ENCODE results near the gene SPATA31E1.
A peak's percentile ranks its signal among the peaks of the same experiment; 100 is the strongest.

The SPATA31E1 gene

DNA sequence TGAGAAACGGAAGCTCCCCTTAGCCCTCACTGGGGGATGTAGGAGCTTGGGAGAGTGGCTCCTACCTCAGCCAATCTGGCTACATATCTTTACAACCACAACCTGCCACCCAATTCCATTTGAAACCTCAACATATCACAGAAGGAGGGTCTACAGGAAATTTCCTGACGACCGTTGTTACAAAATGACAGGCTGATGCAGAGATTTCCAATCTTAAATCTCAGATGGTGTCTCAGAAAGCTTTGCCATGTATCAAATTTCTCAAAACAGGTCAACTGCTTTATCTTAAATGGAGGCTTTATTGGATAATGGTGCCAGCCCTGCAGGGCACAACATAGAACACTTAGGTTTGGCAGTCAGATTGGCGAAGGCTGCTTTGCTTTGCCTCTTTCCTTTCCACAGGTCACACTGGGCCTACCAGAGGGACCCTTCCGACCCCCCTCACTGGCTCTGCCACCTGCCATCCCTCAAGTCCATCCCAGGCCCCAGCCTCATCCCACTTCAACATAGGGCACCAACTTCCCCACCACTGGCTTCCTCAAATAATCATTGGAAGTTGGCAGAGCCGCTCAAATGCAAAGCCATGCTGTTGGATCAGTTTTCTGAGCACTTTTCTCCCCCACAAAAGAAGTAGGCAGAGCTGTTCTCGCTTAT lies 11.1 kb upstream of the SPATA31E1 start:
- no peak overlapping the region for H3K23ac ChIP-seq (ENCODE audit: low read depth, low read length, poor library complexity)
- no peak overlapping the region for H2BK120ac ChIP-seq (ENCODE audit: low read depth, low read length)
- no peak overlapping the region for H3K27ac ChIP-seq (replicated peaks; ENCODE audit: low read length)
- H4K91ac ChIP-seq (ENCODE audit: low read depth, low read length, poor library complexity) = no peak overlapping the region
- WGBS, 2 donors (ENCODE audit: extremely low coverage in 2 of 2, insufficient read length in 2 of 2, insufficient replicate concordance in 1 of 2) = no CpG with 5 or more reads among the region's 7 CpGs
- no peak for DNase-seq (ENCODE audit: low spot score)
- no peak overlapping the region for H3K4me2 ChIP-seq (ENCODE audit: insufficient read depth, low read length, poor library complexity, severe bottlenecking)
- H4K8ac ChIP-seq (ENCODE audit: low read depth, low read length) = no peak overlapping the region
- H3K14ac ChIP-seq (ENCODE audit: low read length) = no peak overlapping the region
- H2BK12ac ChIP-seq (ENCODE audit: low read length) = no peak overlapping the region
- H3K36me3 ChIP-seq (replicated peaks in 1 of 2; ENCODE audit: control insufficient read depth in 2 of 2, insufficient read depth in 2 of 2, low read length in 2 of 2) = no peaks in the 10 kb centered on the region
- no peaks in the 10 kb centered on the region for H3K79me1 ChIP-seq (ENCODE audit: low read depth, low read length)
- H3K18ac ChIP-seq (ENCODE audit: low read length) = no peak overlapping the region
- no peak overlapping the region for H2BK5ac ChIP-seq (ENCODE audit: low read length)
- H2BK15ac ChIP-seq (ENCODE audit: low read length) = no peak overlapping the region
- peaks cover 0 to 2% of the 10 kb centered on the region in 2 donors for H3K4me1 ChIP-seq (ENCODE audit: control insufficient read depth in 2 of 2, insufficient read depth in 1 of 2, low read depth in 1 of 2, low read length in 2 of 2)
- no peak overlapping the region for H2AK5ac ChIP-seq (ENCODE audit: low read depth, low read length)
- H3K9me3 ChIP-seq (replicated peaks in 1 of 2; ENCODE audit: control insufficient read depth in 2 of 2, insufficient read depth in 1 of 2, low read depth in 1 of 2, low read length in 2 of 2) = no peaks in the 10 kb centered on the region
- peaks cover 0 to 2% (median 0%) of the 10 kb centered on the region in 3 experiments for H3K27me3 ChIP-seq (ENCODE audit: control insufficient read depth in 3 of 3, insufficient read depth in 3 of 3, low read depth in 1 of 3, low read length in 3 of 3)
- H3K4me3 ChIP-seq (ENCODE audit: low read length in 2 of 2) = no peak overlapping the region
- no peak overlapping the region for H3K4ac ChIP-seq (ENCODE audit: low read length)
- H3K9ac ChIP-seq (ENCODE audit: low read depth, low read length, poor library complexity) = no peak overlapping the region
- H2AFZ ChIP-seq (ENCODE audit: low read length) = no peak overlapping the region

DNA sequence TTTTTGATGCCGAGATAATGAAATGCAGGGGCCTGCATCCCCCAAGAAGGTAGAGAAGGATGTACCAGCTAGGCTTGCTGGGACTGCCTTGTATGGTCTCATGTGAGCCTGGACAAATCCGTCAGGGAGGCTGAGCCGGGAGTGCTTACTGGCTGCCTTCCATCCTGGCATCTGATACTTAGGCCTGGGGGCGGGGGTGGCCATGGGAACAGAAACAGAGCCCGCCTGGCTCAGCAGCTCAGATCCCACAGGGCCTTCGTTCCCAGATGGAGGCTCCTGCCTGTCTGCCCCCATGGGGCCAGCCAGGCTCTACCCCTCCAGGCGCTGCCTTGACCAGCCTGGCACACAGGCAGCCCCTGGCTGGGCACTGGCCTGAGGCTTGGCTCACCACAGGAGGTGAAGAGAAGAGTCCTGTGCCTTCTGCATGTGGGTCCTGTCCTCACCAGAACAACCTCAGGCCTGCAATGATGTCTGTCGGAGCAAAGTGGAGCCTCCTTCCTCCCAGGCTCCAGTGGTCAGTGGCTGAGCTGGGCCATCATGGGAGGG lies 10.5 kb upstream of the SPATA31E1 start:
- no peak overlapping the region for H3K27ac ChIP-seq (replicated peaks; ENCODE audit: low read length)
- no peak overlapping the region for H4K91ac ChIP-seq (ENCODE audit: low read depth, low read length, poor library complexity)
- no CpG with 5 or more reads among the region's 8 CpGs for WGBS, 2 donors (ENCODE audit: extremely low coverage in 2 of 2, insufficient read length in 2 of 2, insufficient replicate concordance in 1 of 2)
- H3K18ac ChIP-seq (ENCODE audit: low read length) = peak overlapping the region; percentile 55
- no peak overlapping the region for H3K4me3 ChIP-seq (ENCODE audit: low read length in 2 of 2)
- no peak overlapping the region for H3K9ac ChIP-seq (ENCODE audit: low read depth, low read length, poor library complexity)
- no peak overlapping the region for H4K8ac ChIP-seq (ENCODE audit: low read depth, low read length)
- H3K4me1 ChIP-seq (ENCODE audit: control insufficient read depth in 2 of 2, insufficient read depth in 1 of 2, low read depth in 1 of 2, low read length in 2 of 2) = peaks cover 0 to 2% of the 10 kb centered on the region in 2 donors
- no peak overlapping the region for H2BK120ac ChIP-seq (ENCODE audit: low read depth, low read length)
- H3K23ac ChIP-seq (ENCODE audit: low read depth, low read length, poor library complexity) = no peak overlapping the region
- no peak overlapping the region for H2AFZ ChIP-seq (ENCODE audit: low read length)
- H3K4ac ChIP-seq (ENCODE audit: low read length) = no peak overlapping the region
- no peaks in the 10 kb centered on the region for H3K79me1 ChIP-seq (ENCODE audit: low read depth, low read length)
- H2BK15ac ChIP-seq (ENCODE audit: low read length) = peak overlapping the region; percentile 30
- DNase-seq (ENCODE audit: low spot score) = no peak
- H2AK5ac ChIP-seq (ENCODE audit: low read depth, low read length) = peak overlapping the region; percentile 78
- H3K9me3 ChIP-seq (replicated peaks in 1 of 2; ENCODE audit: control insufficient read depth in 2 of 2, insufficient read depth in 1 of 2, low read depth in 1 of 2, low read length in 2 of 2) = no peaks in the 10 kb centered on the region
- no peak overlapping the region for H2BK12ac ChIP-seq (ENCODE audit: low read length)
- no peak overlapping the region for H3K4me2 ChIP-seq (ENCODE audit: insufficient read depth, low read length, poor library complexity, severe bottlenecking)
- H3K27me3 ChIP-seq (ENCODE audit: control insufficient read depth in 3 of 3, insufficient read depth in 3 of 3, low read depth in 1 of 3, low read length in 3 of 3) = peaks cover 0 to 2% (median 0%) of the 10 kb centered on the region in 3 experiments
- peak overlapping the region; percentile 8 for H2BK5ac ChIP-seq (ENCODE audit: low read length)
- H3K14ac ChIP-seq (ENCODE audit: low read length) = no peak overlapping the region
- H3K36me3 ChIP-seq (replicated peaks in 1 of 2; ENCODE audit: control insufficient read depth in 2 of 2, insufficient read depth in 2 of 2, low read length in 2 of 2) = no peaks in the 10 kb centered on the region

GRCh38 chr9:87873607-87874303 lies 8.9 kb upstream of the SPATA31E1 start:
- Histone ChIP-seq H3K23ac (ENCODE audit: low read depth, low read length, poor library complexity) (no peak overlapping the region), H3K9me3 (replicated peaks in 1 of 2; ENCODE audit: control insufficient read depth in 2 of 2, insufficient read depth in 1 of 2, low read depth in 1 of 2, low read length in 2 of 2) (no peaks in the 10 kb centered on the region), H3K18ac (ENCODE audit: low read length) (peak overlapping the region; percentile 57), H3K14ac (ENCODE audit: low read length) (no peak overlapping the region), H2BK15ac (ENCODE audit: low read length) (no peak overlapping the region), H3K27me3 (ENCODE audit: control insufficient read depth in 3 of 3, insufficient read depth in 3 of 3, low read depth in 1 of 3, low read length in 3 of 3) (peaks cover 0 to 2% (median 0%) of the 10 kb centered on the region in 3 experiments), H2AK5ac (ENCODE audit: low read depth, low read length) (no peak overlapping the region), H4K91ac (ENCODE audit: low read depth, low read length, poor library complexity) (no peak overlapping the region), H3K27ac (replicated peaks; ENCODE audit: low read length) (no peak overlapping the region), H3K36me3 (replicated peaks in 1 of 2; ENCODE audit: control insufficient read depth in 2 of 2, insufficient read depth in 2 of 2, low read length in 2 of 2) (no peaks in the 10 kb centered on the region), H2AFZ (ENCODE audit: low read length) (peak overlapping the region; percentile 37), H3K4me3 (ENCODE audit: low read length in 2 of 2) (no peak overlapping the region), H2BK120ac (ENCODE audit: low read depth, low read length) (no peak overlapping the region), H2BK12ac (ENCODE audit: low read length) (no peak overlapping the region), H3K4ac (ENCODE audit: low read length) (no peak overlapping the region), H4K8ac (ENCODE audit: low read depth, low read length) (no peak overlapping the region), H3K9ac (ENCODE audit: low read depth, low read length, poor library complexity) (no peak overlapping the region), H3K4me2 (ENCODE audit: insufficient read depth, low read length, poor library complexity, severe bottlenecking) (no peak overlapping the region), H3K4me1 (ENCODE audit: control insufficient read depth in 2 of 2, insufficient read depth in 1 of 2, low read depth in 1 of 2, low read length in 2 of 2) (peaks cover 0 to 2% of the 10 kb centered on the region in 2 donors), H2BK5ac (ENCODE audit: low read length) (no peak overlapping the region), H3K79me1 (ENCODE audit: low read depth, low read length) (no peaks in the 10 kb centered on the region)
- WGBS, 2 donors (ENCODE audit: extremely low coverage in 2 of 2, insufficient read length in 2 of 2, insufficient replicate concordance in 1 of 2) = no CpG with 5 or more reads among the region's 5 CpGs
- DNase-seq (ENCODE audit: low spot score) = no peak

DNA sequence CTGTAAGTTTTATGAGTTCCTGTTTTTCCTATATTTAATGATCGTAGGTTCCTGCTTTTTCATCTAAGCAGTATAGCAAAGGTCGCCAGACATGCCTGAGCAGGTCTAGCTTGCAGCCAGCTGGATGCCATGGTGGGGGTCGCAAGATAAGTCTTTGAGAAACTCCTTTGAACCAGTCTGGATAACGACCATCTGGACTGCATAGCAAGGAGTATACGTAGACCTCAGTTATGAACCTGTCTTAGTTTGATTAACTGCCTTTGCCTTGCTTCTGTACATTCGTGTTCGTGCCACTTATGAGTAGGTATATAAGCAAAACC lies 8.4 kb upstream of the SPATA31E1 start:
- no CpG with 5 or more reads among the region's 7 CpGs for WGBS, 2 donors (ENCODE audit: extremely low coverage in 2 of 2, insufficient read length in 2 of 2, insufficient replicate concordance in 1 of 2)
- Histone ChIP-seq H2BK15ac (ENCODE audit: low read length) (no peak overlapping the region), H3K4me3 (ENCODE audit: low read length in 2 of 2) (no peak overlapping the region), H3K4me1 (ENCODE audit: control insufficient read depth in 2 of 2, insufficient read depth in 1 of 2, low read depth in 1 of 2, low read length in 2 of 2) (peaks cover 0 to 2% of the 10 kb centered on the region in 2 donors), H4K8ac (ENCODE audit: low read depth, low read length) (no peak overlapping the region), H3K9me3 (replicated peaks in 1 of 2; ENCODE audit: control insufficient read depth in 2 of 2, insufficient read depth in 1 of 2, low read depth in 1 of 2, low read length in 2 of 2) (no peaks in the 10 kb centered on the region), H4K91ac (ENCODE audit: low read depth, low read length, poor library complexity) (no peak overlapping the region), H3K18ac (ENCODE audit: low read length) (no peak overlapping the region), H3K4ac (ENCODE audit: low read length) (no peak overlapping the region), H2AFZ (ENCODE audit: low read length) (peak overlapping the region; percentile 37), H2BK120ac (ENCODE audit: low read depth, low read length) (no peak overlapping the region), H3K27ac (replicated peaks; ENCODE audit: low read length) (no peak overlapping the region), H3K27me3 (ENCODE audit: control insufficient read depth in 3 of 3, insufficient read depth in 3 of 3, low read depth in 1 of 3, low read length in 3 of 3) (peaks cover 0 to 2% (median 0%) of the 10 kb centered on the region in 3 experiments), H3K14ac (ENCODE audit: low read length) (no peak overlapping the region), H2BK12ac (ENCODE audit: low read length) (no peak overlapping the region), H3K23ac (ENCODE audit: low read depth, low read length, poor library complexity) (no peak overlapping the region), H2AK5ac (ENCODE audit: low read depth, low read length) (no peak overlapping the region), H2BK5ac (ENCODE audit: low read length) (no peak overlapping the region), H3K4me2 (ENCODE audit: insufficient read depth, low read length, poor library complexity, severe bottlenecking) (no peak overlapping the region), H3K79me1 (ENCODE audit: low read depth, low read length) (no peaks in the 10 kb centered on the region), H3K36me3 (replicated peaks in 1 of 2; ENCODE audit: control insufficient read depth in 2 of 2, insufficient read depth in 2 of 2, low read length in 2 of 2) (no peaks in the 10 kb centered on the region), H3K9ac (ENCODE audit: low read depth, low read length, poor library complexity) (no peak overlapping the region)
- no peak for DNase-seq (ENCODE audit: low spot score)
